ENCODE measurements around the gene C15orf61.

DNA sequence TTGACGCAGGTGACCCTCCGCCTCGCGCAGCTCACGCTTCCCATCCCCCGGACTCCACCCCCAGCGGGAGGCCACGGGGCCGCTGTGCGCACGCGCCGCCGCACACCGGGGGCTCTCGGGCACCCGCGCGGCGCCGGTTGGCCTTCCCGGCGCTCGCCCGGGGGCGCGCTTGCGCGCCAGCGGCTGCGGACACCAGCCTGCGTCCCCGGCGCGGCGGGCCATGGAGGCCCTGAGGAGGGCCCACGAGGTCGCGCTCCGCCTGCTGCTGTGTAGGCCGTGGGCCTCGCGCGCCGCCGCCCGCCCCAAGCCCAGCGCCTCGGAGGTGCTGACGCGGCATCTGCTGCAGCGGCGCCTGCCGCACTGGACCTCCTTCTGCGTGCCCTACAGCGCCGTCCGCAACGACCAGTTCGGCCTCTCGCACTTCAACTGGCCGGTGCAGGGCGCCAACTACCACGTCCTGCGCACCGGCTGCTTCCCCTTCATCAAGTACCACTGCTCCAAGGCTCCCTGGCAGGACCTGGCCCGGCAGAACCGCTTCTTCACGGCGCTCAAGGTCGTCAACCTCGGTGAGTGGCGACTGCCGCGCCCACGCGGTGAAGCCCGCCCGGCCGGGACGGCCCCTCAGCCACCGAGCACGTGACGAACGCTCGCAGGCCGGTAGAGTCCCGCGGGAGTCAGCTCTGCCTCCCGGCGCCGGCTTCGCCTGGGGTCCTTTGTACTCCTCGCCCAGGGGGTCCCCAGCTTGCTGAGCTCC lies at the start of gene C15orf61:
- TF ChIP-seq, protein P1, sequence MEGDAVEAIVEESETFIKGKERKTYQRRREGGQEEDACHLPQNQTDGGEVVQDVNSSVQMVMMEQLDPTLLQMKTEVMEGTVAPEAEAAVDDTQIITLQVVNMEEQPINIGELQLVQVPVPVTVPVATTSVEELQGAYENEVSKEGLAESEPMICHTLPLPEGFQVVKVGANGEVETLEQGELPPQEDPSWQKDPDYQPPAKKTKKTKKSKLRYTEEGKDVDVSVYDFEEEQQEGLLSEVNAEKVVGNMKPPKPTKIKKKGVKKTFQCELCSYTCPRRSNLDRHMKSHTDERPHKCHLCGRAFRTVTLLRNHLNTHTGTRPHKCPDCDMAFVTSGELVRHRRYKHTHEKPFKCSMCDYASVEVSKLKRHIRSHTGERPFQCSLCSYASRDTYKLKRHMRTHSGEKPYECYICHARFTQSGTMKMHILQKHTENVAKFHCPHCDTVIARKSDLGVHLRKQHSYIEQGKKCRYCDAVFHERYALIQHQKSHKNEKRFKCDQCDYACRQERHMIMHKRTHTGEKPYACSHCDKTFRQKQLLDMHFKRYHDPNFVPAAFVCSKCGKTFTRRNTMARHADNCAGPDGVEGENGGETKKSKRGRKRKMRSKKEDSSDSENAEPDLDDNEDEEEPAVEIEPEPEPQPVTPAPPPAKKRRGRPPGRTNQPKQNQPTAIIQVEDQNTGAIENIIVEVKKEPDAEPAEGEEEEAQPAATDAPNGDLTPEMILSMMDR (conservative IDR thresholded peaks at IDR 0.05; ENCODE audit: low read depth, low read length) = no peak
- TF ChIP-seq EZH2 (IDR thresholded peaks at IDR 0.05; ENCODE audit: low read length, unreplicated experiment) = no peak
- no peak for TF ChIP-seq EZH2phosphoT487 (IDR thresholded peaks at IDR 0.05; ENCODE audit: borderline replicate concordance, low read length)
